Omental fat pad (tissue), 4 donors: ENCODE measurements around the gene AGPAT3. TPM values are rescaled to one million over a fixed set of nuclear protein-coding genes. Genes with fewer than 3 reads are reported as not detected.

Experiments used
- ATAC-seq: fragments of 150-250 bp; one replicate; pipeline ENCODE4 v1.9.1; 2016; ENCODE audit warnings: mild to moderate bottlenecking, moderate library complexity; ENCODE audit not compliant: low FRiP score
- DNase-seq: peaks from one replicate; pipeline ENCODE4 v3.0.0-alpha.2; 2019; ENCODE audit warnings: low spot score
- total RNA-seq, 4 donors: library from RNA; depleted of rRNA; stranded (reverse); fragments of >200 nt; gene quantifications; one replicate each; pipeline ENCODE4 v1.1.0, GENCODE V29; 2016
- TF ChIP-seq, protein P1 (sequence below), 3 donors: fragments of 450-650 bp; IDR thresholded peaks; one replicate each; pipeline ENCODE4 v1.5.1; 2016 to 2017; ENCODE audit warnings: antibody characterized with exemption in 3 of 3, mild to moderate bottlenecking in 3 of 3, moderate library complexity in 2 of 3

AGPAT3 gene
- total RNA-seq, 4 donors from 2014 or later = 29.7 to 47.0 (median 43.3) TPM

GRCh38 chr21:43966946-43967512 is 102.0 kb downstream of the AGPAT3 start:
- no peak for ATAC-seq
- TF ChIP-seq, protein P1, sequence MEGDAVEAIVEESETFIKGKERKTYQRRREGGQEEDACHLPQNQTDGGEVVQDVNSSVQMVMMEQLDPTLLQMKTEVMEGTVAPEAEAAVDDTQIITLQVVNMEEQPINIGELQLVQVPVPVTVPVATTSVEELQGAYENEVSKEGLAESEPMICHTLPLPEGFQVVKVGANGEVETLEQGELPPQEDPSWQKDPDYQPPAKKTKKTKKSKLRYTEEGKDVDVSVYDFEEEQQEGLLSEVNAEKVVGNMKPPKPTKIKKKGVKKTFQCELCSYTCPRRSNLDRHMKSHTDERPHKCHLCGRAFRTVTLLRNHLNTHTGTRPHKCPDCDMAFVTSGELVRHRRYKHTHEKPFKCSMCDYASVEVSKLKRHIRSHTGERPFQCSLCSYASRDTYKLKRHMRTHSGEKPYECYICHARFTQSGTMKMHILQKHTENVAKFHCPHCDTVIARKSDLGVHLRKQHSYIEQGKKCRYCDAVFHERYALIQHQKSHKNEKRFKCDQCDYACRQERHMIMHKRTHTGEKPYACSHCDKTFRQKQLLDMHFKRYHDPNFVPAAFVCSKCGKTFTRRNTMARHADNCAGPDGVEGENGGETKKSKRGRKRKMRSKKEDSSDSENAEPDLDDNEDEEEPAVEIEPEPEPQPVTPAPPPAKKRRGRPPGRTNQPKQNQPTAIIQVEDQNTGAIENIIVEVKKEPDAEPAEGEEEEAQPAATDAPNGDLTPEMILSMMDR (IDR thresholded peaks at IDR 0.05) = no peak
- no peak for DNase-seq

DNA sequence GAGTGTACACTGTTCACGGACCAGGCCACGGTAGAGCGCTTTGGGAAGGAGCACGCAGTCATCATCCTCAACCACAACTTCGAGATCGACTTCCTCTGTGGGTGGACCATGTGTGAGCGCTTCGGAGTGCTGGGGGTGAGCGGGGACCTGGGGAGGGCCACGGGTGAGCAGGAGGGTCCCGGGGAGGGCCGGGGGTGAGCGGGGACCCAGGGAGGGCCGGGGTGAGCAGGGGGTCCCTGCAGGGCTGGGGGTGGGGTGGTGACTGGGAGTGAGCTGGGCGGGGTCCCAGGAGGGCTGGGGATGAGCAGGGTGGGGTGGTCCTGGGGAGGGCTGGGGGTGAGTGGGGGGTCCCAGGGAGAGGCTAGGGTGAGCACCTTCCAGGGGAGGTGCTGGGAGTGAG is 103.0 kb downstream of the AGPAT3 start:
- no peak for ATAC-seq
- TF ChIP-seq, protein P1 (IDR thresholded peaks at IDR 0.05) = no peak
- DNase-seq = no peak

DNA sequence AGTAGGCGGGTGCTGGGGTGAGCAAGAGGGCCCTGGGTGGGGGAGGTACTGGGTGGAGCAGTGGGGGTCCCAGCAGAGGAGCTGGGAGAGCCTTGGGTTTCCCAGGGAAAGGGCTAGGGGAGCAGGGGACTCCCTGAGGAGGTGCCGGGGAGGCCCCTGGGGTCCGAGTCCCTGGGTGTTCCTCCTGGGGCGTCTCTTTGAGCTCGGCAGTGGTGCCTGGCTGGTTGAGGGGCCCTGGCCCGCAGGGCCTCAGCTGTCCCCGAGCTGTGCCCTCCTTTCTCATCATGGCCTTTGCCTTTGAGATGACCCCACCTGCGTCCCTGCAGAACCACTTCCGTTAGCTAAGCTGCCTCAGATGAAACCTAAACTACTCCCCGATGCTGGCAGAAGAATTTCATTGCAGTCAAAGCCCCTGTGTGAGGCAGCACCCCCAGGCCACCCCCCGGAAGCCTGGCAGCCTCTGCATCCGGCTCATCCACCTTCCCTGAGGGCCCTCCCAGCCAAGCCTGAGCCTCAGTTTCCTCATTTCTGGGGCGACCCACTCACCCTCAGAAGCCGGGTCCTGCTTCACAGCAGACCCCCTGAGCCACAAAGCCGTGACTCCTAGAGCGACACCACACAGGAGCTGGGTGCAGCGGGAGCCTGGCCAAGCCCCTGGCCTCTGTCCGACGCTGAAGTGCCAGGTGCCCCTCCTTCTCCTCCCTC is 103.5 kb downstream of the AGPAT3 start:
- no peak for DNase-seq
- TF ChIP-seq, protein P1 (IDR thresholded peaks at IDR 0.05) = no peak
- ATAC-seq = no peak

GRCh38 chr21:43969115-43969444 is 104.1 kb downstream of the AGPAT3 start:
- ATAC-seq (no peak), DNase-seq (no peak)
- TF ChIP-seq, protein P1 (IDR thresholded peaks at IDR 0.05) = no peak

- ATAC-seq = no peak
- DNase-seq = no peak
Observed at GRCh38 chr21:43970551-43970950, 105.5 kb downstream of the AGPAT3 start.

DNA sequence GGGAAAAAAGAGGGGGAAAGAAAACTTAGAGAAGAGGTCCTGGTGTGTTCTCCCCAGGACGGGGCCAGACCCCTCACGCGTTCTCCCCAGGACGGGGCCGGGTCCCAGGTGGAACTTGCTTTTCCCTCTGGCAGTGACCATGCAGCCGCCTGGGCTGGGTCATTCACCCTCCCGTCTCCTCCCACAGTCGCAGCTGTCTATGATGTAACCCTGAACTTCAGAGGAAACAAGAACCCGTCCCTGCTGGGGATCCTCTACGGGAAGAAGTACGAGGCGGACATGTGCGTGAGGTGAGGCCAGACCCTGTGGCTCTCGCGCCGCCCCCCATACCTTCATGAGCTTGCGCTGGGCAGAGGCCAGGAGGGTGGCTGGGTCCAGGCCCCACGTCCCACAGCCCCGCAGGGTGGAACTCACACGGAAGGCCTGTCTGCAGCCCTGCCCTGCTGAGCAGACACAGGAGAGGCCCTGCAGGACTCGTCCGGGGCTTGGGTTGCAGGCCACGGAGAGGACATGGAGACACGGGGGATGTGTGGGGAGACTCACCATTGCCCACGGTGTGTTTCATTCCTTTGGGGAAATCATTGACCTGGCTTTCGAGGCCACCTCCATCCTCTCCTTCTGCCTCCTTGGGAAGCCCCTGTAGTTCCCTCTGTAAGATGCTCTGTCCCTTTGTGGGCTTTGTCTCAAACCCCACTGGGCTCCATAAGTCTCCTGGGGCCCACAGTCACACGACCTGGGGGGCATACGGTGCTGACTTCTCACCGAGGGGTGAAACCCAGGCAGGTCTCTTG is 106.4 kb downstream of the AGPAT3 start:
- DNase-seq = no peak
- no peak for ATAC-seq
- TF ChIP-seq, protein P1 (IDR thresholded peaks at IDR 0.05) = no peak

More at GRCh38 chr21:43970551-43970950, 105.5 kb downstream of the AGPAT3 start:
- TF ChIP-seq, protein P1 (IDR thresholded peaks at IDR 0.05) = no peak
